Suprapubic skin (tissue), 4 donors: ENCODE results near the gene TRIM28. TPM values are rescaled to one million over a fixed set of nuclear protein-coding genes. Genes with fewer than 3 reads are reported as not detected.

Source experiments
- DNase-seq, 2 donors: peaks; one replicate each; pipeline ENCODE4 v3.0.0-alpha.2; 2019; ENCODE audit warnings: low spot score in 2 of 2
- H3K27ac ChIP-seq: fragments of 200-600 bp; sonication (generic); one replicate; pipeline ENCODE4 v1.5.1; 2019
- H3K27me3 ChIP-seq: fragments of 200-600 bp; sonication (generic); one replicate; pipeline ENCODE4 v1.5.1; 2019
- H3K36me3 ChIP-seq: fragments of 200-600 bp; sonication (generic); one replicate; pipeline ENCODE4 v1.5.1; 2019
- H3K4me1 ChIP-seq: fragments of 200-600 bp; sonication (generic); one replicate; pipeline ENCODE4 v1.5.1; 2019
- H3K4me3 ChIP-seq: fragments of 200-600 bp; sonication (generic); one replicate; pipeline ENCODE4 v1.5.1; 2019; ENCODE audit warnings: mild to moderate bottlenecking
- H3K9me3 ChIP-seq: fragments of 200-600 bp; sonication (generic); one replicate; pipeline ENCODE4 v1.5.1; 2019
- EP300 ChIP-seq: sonication (generic); formaldehyde crosslinking; IDR thresholded peaks from one replicate; pipeline ENCODE4 v1.6.1; 2017; ENCODE audit warnings: antibody characterized with exemption
- POLR2A ChIP-seq, 2 donors: fragments of 450-650 bp; IDR thresholded peaks; one replicate each; pipeline ENCODE4 v1.6.1; 2017; ENCODE audit warnings: antibody characterized with exemption in 2 of 2, mild to moderate bottlenecking in 2 of 2, moderate library complexity in 2 of 2
- POLR2AphosphoS5 ChIP-seq, 3 donors: sonication (generic); formaldehyde crosslinking; IDR thresholded peaks; one replicate each; pipeline ENCODE4 v1.6.1; 2017; ENCODE audit warnings: antibody characterized with exemption in 3 of 3
- WGBS: methylation state at CpG from one replicate; pipeline ENCODE4 v1.1.5; 2018; 5-methylcytosine and 5-hydroxymethylcytosine counted together
- total RNA-seq, 4 donors: library from RNA; depleted of rRNA; stranded (reverse); fragments of >200 nt; gene quantifications; one replicate each; pipeline ENCODE4 v1.1.0, GENCODE V29; 2016
- TF ChIP-seq, protein P1 (sequence below), 2 donors: fragments of 200-600 bp in 1 of 2; fragments of 450-650 bp in 1 of 2; sonication (generic) in 1 of 2; IDR thresholded peaks; one replicate each; pipeline ENCODE4 v1.5.1; 2016 to 2019; ENCODE audit warnings: antibody characterized with exemption in 2 of 2, mild to moderate bottlenecking in 1 of 2, moderate library complexity in 1 of 2

TRIM28 gene
- total RNA-seq, 4 donors from 2014 or later: 334 to 395 (median 360) TPM

GRCh38 chr19:58560007-58560887 is 16.4 kb downstream of the TRIM28 start:
- H3K4me1 ChIP-seq: peaks cover 71% of the 10 kb centered on the region
- H3K27ac ChIP-seq: peak overlapping the region; percentile 99
- TF ChIP-seq, protein P1, sequence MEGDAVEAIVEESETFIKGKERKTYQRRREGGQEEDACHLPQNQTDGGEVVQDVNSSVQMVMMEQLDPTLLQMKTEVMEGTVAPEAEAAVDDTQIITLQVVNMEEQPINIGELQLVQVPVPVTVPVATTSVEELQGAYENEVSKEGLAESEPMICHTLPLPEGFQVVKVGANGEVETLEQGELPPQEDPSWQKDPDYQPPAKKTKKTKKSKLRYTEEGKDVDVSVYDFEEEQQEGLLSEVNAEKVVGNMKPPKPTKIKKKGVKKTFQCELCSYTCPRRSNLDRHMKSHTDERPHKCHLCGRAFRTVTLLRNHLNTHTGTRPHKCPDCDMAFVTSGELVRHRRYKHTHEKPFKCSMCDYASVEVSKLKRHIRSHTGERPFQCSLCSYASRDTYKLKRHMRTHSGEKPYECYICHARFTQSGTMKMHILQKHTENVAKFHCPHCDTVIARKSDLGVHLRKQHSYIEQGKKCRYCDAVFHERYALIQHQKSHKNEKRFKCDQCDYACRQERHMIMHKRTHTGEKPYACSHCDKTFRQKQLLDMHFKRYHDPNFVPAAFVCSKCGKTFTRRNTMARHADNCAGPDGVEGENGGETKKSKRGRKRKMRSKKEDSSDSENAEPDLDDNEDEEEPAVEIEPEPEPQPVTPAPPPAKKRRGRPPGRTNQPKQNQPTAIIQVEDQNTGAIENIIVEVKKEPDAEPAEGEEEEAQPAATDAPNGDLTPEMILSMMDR (IDR thresholded peaks at IDR 0.05): no peak
- TF ChIP-seq EP300 (no peak), POLR2A (IDR thresholded peaks at IDR 0.05) (no peak), POLR2AphosphoS5 (IDR thresholded peaks at IDR 0.05) (no peak)
- H3K36me3 ChIP-seq: peaks cover 15% of the 10 kb centered on the region
- WGBS: 69% methylated on average over 8 of the region's 8 CpGs
- H3K4me3 ChIP-seq: peak overlapping the region; percentile 87
- H3K9me3 ChIP-seq: no peaks in the 10 kb centered on the region
- H3K27me3 ChIP-seq: no peaks in the 10 kb centered on the region
- DNase-seq: no peak

- Histone ChIP-seq H3K36me3 (peaks cover 11% of the 10 kb centered on the region), H3K4me1 (peaks cover 65% of the 10 kb centered on the region)
Observed at GRCh38 chr19:58560921-58561320, 17.1 kb downstream of the TRIM28 start.

GRCh38 chr19:58561373-58562121 is 17.7 kb downstream of the TRIM28 start:
- TF ChIP-seq POLR2AphosphoS5 (IDR thresholded peaks at IDR 0.05): no peak
- no peak for TF ChIP-seq POLR2A (IDR thresholded peaks at IDR 0.05)
- no peak for TF ChIP-seq EP300
- TF ChIP-seq, protein P1 (IDR thresholded peaks at IDR 0.05): no peak
- Histone ChIP-seq H3K4me3 (peak overlapping the region; percentile 44), H3K4me1 (peaks cover 58% of the 10 kb centered on the region), H3K9me3 (no peaks in the 10 kb centered on the region), H3K36me3 (peaks cover 7% of the 10 kb centered on the region), H3K27me3 (no peaks in the 10 kb centered on the region), H3K27ac (no peak overlapping the region)
- no peak for DNase-seq
- 59% methylated on average over 16 of the region's 16 CpGs for whole genome bisulfite sequencing

More at GRCh38 chr19:58560921-58561320, 17.1 kb downstream of the TRIM28 start:
- DNase-seq: no peak
- no peak overlapping the region for H3K27ac ChIP-seq
- H3K27me3 ChIP-seq: no peaks in the 10 kb centered on the region
- TF ChIP-seq POLR2AphosphoS5 (IDR thresholded peaks at IDR 0.05) (no peak), POLR2A (IDR thresholded peaks at IDR 0.05) (no peak), EP300 (no peak)
- TF ChIP-seq, protein P1 (IDR thresholded peaks at IDR 0.05): no peak
- no peaks in the 10 kb centered on the region for H3K9me3 ChIP-seq
- no peak overlapping the region for H3K4me3 ChIP-seq

DNA sequence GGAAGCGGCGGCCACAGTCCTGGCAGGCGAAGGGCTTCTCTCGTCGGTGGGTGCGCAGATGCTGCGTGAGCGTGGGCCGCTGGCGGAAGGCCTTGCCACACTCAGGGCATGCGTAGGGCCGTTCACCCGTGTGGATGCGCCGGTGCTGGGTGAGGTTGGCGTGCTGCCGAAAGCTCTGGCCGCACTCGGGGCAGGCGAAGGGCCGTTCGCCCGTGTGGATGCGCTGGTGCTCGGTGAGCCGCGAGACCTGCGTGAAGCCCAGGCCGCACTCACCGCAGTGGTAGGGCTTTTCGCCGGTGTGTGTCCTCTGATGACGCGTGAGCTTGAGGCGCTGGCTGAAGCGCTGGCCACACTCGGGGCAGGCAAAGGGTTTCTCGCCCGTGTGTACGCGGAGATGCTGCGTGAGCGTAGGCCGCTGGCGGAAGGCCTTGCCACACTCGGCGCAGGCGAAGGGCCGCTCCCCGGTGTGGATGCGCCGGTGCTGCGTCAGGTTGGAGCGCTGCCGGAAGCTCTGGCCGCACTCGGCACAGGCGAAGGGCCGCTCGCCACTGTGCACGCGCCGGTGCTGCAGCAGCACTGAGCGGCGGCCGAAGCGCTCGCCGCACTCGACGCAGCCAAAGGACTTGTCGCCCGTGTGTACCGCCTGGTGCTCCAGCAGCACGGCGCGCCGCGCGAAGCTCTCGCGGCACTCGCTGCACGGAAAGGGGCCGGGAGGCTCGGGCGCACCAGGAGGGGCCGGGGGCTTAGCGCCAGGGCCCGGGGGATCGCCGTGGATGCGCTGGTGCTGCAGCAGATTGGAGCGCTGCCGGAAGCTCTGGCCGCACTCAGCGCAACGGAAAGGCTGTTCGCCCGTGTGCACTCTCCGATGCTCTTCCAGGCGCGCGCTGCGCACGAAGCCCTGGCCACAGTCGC is 18.5 kb downstream of the TRIM28 start:
- no peak for DNase-seq
- H3K36me3 ChIP-seq: peaks cover 10% of the 10 kb centered on the region
- peaks cover 50% of the 10 kb centered on the region for H3K4me1 ChIP-seq
- peak overlapping the region; percentile 44 for H3K4me3 ChIP-seq
- peak overlapping the region; percentile 7 for H3K27ac ChIP-seq
- no peaks in the 10 kb centered on the region for H3K9me3 ChIP-seq
- WGBS: 18% methylated on average over 49 of the region's 107 CpGs
- TF ChIP-seq, protein P1 (IDR thresholded peaks at IDR 0.05): no peak
- TF ChIP-seq POLR2A (IDR thresholded peaks at IDR 0.05) (no peak), POLR2AphosphoS5 (IDR thresholded peaks at IDR 0.05) (no peak), EP300 (no peak)
- H3K27me3 ChIP-seq: no peaks in the 10 kb centered on the region
